Lower lobe of right lung (tissue), 2 donors: ENCODE measurements around the gene IFNL3. TPM values are rescaled to one million over a fixed set of nuclear protein-coding genes. Genes with fewer than 3 reads are reported as not detected.

Experiments
- ATAC-seq, 2 donors: fragments of 200-7000 bp; cut with Tn5 transposase; one replicate each; pipeline ENCODE4 v1.9.1; 2020 to 2022; ENCODE audit warnings: mild to moderate bottlenecking in 2 of 2, moderate library complexity in 2 of 2
- DNase-seq: peaks from one replicate; pipeline ENCODE4 v3.0.0-alpha.2; 2020
- H3K27ac ChIP-seq: fragments of 200-600 bp; one replicate; pipeline ENCODE4 v1.8.0; 2022
- H3K27me3 ChIP-seq: fragments of 200-600 bp; one replicate; pipeline ENCODE4 v1.8.0; 2022; ENCODE audit warnings: low read depth
- H3K36me3 ChIP-seq: fragments of 200-600 bp; one replicate; pipeline ENCODE4 v1.8.0; 2022; ENCODE audit warnings: mild to moderate bottlenecking
- H3K4me1 ChIP-seq: fragments of 200-600 bp; one replicate; pipeline ENCODE4 v1.8.0; 2022
- H3K4me3 ChIP-seq: fragments of 200-600 bp; one replicate; pipeline ENCODE4 v1.8.0; 2022; ENCODE audit warnings: mild to moderate bottlenecking
- H3K9me3 ChIP-seq: fragments of 200-600 bp; one replicate; pipeline ENCODE4 v1.8.0; 2022
- CTCF ChIP-seq: fragments of 200-600 bp; IDR thresholded peaks from one replicate; pipeline ENCODE4 v1.8.0; 2022; ENCODE audit warnings: antibody characterized with exemption, mild to moderate bottlenecking
- intact Hi-C: fragments of 100-400 bp; cut with DNase I; formaldehyde crosslinking; loops from one replicate; pipeline ENCODE4 v1.11.0; 2022
- total RNA-seq: library from RNA; stranded (reverse); fragmentation: NEBNext Ultra II Directional; extraction: Animal tissue kit (Norgen Biotek cat#: 25700); gene quantifications from one replicate; pipeline ENCODE4 v1.2.1, GENCODE V29; 2021
- donor health status: DM: no; HTN: yes; CAD: no; lungs with severe emphysema.

Gene IFNL3
- total RNA-seq, 1 donor from 2014 or later, result not detected

GRCh38 chr19:39212375-39212742, 32.4 kb downstream of the IFNL3 start:
- Histone ChIP-seq H3K27ac (no peak overlapping the region), H3K4me1 (no peaks in the 10 kb centered on the region), H3K9me3 (no peaks in the 10 kb centered on the region), H3K4me3 (no peak overlapping the region), H3K27me3 (peaks cover 8% of the 10 kb centered on the region), H3K36me3 (no peaks in the 10 kb centered on the region)
- ATAC-seq (peak; percentile 73 to 82), DNase-seq (peak; percentile 60)
- TF ChIP-seq CTCF, result peak; percentile 49
- intact Hi-C loops, result no loop called here

GRCh38 chr19:39211731-39212374, 33.0 kb downstream of the IFNL3 start:
- ATAC-seq, result no peak
- Histone ChIP-seq H3K4me3 (no peak overlapping the region), H3K36me3 (no peaks in the 10 kb centered on the region), H3K4me1 (no peaks in the 10 kb centered on the region), H3K27me3 (peaks cover 8% of the 10 kb centered on the region), H3K9me3 (no peaks in the 10 kb centered on the region), H3K27ac (no peak overlapping the region)
- DNase-seq, result no peak
- intact Hi-C loops, result no loop called here
- TF ChIP-seq CTCF, result no peak

GRCh38 chr19:39209196-39209595, 35.6 kb downstream of the IFNL3 start:
- Histone ChIP-seq H3K9me3 (no peaks in the 10 kb centered on the region), H3K27ac (no peak overlapping the region), H3K4me3 (no peak overlapping the region), H3K27me3 (peaks cover 6% of the 10 kb centered on the region), H3K4me1 (no peaks in the 10 kb centered on the region), H3K36me3 (no peaks in the 10 kb centered on the region)
- no peak for TF ChIP-seq CTCF
- DNase-seq, result no peak
- intact Hi-C loops, result no loop called here
- no peak for ATAC-seq

- Histone ChIP-seq H3K9me3 (no peaks in the 10 kb centered on the region), H3K36me3 (no peaks in the 10 kb centered on the region), H3K27me3 (peaks cover 13% of the 10 kb centered on the region), H3K4me3 (no peak overlapping the region), H3K27ac (no peak overlapping the region), H3K4me1 (no peaks in the 10 kb centered on the region)
- intact Hi-C loops, result no loop called here
- TF ChIP-seq CTCF, result no peak
- DNase-seq (no peak), ATAC-seq (no peak)
Measured at GRCh38 chr19:39208175-39208795, 36.5 kb downstream of the IFNL3 start.

GRCh38 chr19:39207293-39207836, 37.4 kb downstream of the IFNL3 start:
- DNase-seq (no peak), ATAC-seq (no peak)
- Histone ChIP-seq H3K36me3 (no peaks in the 10 kb centered on the region), H3K27me3 (peaks cover 21% of the 10 kb centered on the region), H3K4me3 (no peak overlapping the region), H3K9me3 (no peaks in the 10 kb centered on the region), H3K27ac (no peak overlapping the region), H3K4me1 (no peaks in the 10 kb centered on the region)
- intact Hi-C loops, result no loop called here
- no peak for TF ChIP-seq CTCF
